Fibroblast of mammary gland (primary cell): ENCODE measurements around the gene TNFRSF1B.

ENCODE experiments used
- DNase-seq: peaks from one replicate; pipeline ENCODE4 v3.0.0-alpha.2; 2010; ENCODE audit warnings: low read depth
- H3K4me3 ChIP-seq: 2 replicates; pipeline ENCODE4 v1.5.1; 2011; ENCODE audit warnings: low read depth, mild to moderate bottlenecking, low read length, moderate library complexity; ENCODE audit not compliant: control insufficient read depth
- TF ChIP-seq, protein P1 (sequence below): conservative IDR thresholded peaks from 2 replicates; pipeline ENCODE4 v1.5.1; 2011; ENCODE audit warnings: low read depth, low read length, inconsistent platforms; ENCODE audit not compliant: control insufficient read depth, insufficient read depth

The TNFRSF1B gene

DNA sequence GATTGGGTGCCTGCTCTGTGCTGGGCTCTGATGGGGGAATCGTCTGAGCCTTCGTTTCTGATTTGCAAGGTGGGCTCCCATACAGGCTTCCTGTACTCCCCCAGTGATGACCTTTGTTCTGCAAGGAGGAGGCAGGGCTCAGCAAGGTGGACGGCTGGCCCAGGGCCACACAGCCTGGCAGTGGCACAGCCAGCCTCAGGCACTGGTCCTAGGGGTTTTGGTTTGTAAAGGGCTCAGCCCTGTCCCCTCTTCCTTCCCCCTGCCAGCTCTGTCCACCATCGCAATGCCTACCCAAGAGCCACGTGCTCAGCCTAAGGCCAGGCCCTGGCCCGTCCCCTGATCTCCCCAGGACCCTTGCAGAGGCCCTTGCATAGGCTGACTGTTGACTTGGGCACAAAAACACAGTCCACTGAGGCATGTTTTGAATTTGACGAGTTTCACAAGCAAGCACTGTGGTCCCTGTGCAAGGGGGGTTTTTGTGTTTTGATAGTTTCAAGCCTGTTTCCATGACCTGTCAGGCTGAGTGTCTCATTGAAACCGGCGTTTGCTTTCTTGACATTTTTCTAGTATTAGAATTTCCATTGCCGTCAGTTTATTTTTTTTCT, 39.5 kb upstream of the TNFRSF1B start:
- no peak for DNase-seq
- TF ChIP-seq, protein P1, sequence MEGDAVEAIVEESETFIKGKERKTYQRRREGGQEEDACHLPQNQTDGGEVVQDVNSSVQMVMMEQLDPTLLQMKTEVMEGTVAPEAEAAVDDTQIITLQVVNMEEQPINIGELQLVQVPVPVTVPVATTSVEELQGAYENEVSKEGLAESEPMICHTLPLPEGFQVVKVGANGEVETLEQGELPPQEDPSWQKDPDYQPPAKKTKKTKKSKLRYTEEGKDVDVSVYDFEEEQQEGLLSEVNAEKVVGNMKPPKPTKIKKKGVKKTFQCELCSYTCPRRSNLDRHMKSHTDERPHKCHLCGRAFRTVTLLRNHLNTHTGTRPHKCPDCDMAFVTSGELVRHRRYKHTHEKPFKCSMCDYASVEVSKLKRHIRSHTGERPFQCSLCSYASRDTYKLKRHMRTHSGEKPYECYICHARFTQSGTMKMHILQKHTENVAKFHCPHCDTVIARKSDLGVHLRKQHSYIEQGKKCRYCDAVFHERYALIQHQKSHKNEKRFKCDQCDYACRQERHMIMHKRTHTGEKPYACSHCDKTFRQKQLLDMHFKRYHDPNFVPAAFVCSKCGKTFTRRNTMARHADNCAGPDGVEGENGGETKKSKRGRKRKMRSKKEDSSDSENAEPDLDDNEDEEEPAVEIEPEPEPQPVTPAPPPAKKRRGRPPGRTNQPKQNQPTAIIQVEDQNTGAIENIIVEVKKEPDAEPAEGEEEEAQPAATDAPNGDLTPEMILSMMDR, result no peak
- H3K4me3 ChIP-seq, result no peak overlapping the region

DNA sequence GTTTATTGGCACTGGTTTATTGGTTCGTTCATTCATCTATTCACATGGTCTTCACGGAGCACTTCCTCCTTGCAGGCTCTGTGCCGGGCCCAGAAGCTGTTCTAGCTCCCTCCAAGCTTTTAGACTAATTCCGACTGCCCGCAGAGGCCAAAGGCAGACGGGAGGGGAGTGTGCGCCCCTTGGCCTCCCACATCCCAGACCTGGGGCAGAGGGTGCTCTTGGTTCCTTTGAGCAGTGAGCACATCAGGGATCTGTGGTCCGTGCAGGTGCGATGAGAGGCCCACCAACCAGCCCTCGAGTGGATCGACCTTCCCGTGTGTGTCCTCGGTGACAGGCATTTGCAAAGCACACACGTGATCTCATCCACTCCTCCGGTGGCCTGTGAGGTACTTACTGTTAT, 38.7 kb upstream of the TNFRSF1B start:
- TF ChIP-seq, protein P1, result no peak
- H3K4me3 ChIP-seq, result no peak overlapping the region
- DNase-seq, result no peak

DNA sequence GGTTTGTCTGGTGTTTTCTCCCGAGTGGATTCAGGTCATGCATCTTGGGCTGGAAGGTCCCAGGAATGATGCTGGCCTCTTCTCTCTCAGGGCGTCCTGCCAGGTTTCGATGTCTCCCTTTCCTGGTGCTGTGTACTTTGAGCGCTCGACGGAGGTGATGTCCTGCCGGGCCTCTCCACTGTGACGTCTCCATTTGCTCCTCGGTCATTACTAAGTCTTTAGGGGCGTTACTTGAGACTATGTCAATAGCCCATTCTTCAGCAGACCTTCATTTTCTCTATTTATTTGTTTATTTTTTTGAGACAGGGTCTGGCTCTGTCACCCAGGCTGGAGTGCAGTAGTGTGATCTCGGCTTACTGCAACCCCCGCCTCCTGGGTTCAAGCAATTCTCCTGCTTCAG, 37.2 kb upstream of the TNFRSF1B start:
- TF ChIP-seq, protein P1, result no peak
- DNase-seq, result no peak
- H3K4me3 ChIP-seq, result no peak overlapping the region

DNA sequence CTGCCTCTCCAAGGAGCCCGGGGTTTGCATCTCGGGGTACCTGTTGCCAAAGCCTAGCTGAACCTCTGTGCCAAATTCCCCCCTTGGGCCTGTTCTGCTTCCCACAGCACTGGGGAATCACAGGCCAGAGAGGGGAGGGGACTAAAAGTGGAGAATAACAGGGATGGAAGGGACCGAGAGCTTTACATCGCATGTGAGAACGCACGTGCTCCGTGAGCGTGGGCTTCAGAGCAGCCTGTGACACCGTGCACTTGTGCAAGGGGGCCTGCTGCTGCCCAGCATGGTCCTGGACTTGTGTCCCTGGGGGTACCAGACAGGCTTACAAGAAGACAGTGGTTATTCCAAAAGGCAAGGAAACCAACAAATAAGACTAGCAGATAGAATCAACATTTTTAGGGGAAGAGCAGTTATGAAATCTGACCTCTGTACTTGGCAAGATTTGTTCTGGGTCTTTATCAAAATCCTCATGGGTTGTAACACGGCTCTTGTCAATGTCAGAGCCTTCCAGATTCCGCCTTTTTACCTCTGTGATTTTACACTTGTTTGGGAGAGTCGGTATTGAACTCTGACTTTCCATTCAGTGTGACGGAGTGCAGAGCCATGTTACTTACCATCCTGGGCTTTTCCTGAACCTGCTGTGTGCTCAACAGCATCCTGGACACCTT, 36.2 kb upstream of the TNFRSF1B start:
- DNase-seq, result no peak
- TF ChIP-seq, protein P1, result no peak
- no peak overlapping the region for H3K4me3 ChIP-seq

DNA sequence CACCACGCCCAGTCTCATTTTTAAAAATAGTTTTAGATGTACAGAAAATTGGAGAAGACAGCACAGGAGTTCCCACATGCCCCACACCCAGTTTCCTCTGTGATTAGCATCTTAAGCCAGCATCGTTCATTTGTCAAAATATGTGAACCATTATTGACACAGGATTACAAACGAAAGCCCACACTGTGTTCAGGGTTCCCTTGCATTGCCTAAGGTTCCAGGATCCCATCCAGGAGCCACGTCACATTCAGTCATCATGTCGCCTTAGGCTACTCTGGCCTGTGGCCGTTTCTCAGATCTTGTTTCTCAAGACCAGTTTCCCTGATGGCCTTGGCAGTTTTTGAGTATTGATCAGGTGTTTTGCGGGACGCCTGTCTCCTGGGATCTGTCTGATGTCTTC, 34.7 kb upstream of the TNFRSF1B start:
- H3K4me3 ChIP-seq, result no peak overlapping the region
- TF ChIP-seq, protein P1, result no peak
- peak; percentile 69 for DNase-seq

DNA sequence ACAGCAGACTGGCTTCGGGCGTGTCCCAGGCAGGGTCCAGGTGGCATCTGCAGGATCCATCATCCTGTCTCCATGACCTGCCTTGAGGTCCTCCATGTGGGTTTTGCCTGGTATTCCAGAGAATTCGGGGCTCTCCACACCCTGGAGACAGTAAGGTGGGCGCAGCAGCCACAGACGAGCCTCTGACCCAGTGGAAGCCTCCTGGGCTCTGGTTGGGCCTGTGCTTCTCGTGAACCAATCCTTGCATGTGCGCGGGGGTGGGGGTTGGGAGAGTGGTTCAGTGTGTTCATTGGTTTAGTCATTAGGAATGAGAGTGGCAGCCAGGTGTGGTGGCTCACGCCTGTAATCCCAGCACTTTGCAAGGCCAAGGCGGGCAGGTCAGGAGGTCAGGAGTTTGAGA, 32.1 kb upstream of the TNFRSF1B start:
- TF ChIP-seq, protein P1, result no peak
- no peak overlapping the region for H3K4me3 ChIP-seq
- DNase-seq, result no peak
